Prostate gland (tissue), 2 donors: ENCODE results near the gene FBRSL1. TPM values are rescaled to one million over a fixed set of nuclear protein-coding genes. Genes with fewer than 3 reads are reported as not detected.

ENCODE experiments used
- DNase-seq: peaks from one replicate; pipeline ENCODE4 v3.0.0-alpha.2; 2019; ENCODE audit warnings: low spot score
- H3K27ac ChIP-seq, 2 donors: fragments of 200-600 bp; sonication (generic); 2 replicates each; pipeline ENCODE4 v1.5.1; 2017 to 2019
- H3K27me3 ChIP-seq: fragments of 200-600 bp; sonication (generic); replicated peaks from 2 replicates; pipeline ENCODE4 v1.5.1; 2019; ENCODE audit not compliant: insufficient read depth
- H3K36me3 ChIP-seq, 2 donors: fragments of 200-600 bp; sonication (generic); 1 replicate in 1 of 2; 2 replicates in 1 of 2; pipeline versions ENCODE4 v1.5.1 to v1.8.1; 2017 to 2019
- H3K4me1 ChIP-seq: fragments of 200-600 bp; sonication (generic); replicated peaks from 2 replicates; pipeline ENCODE4 v1.5.1; 2019
- H3K4me3 ChIP-seq, 2 donors: fragments of 200-600 bp; sonication (generic); 2 replicates each; pipeline ENCODE4 v1.5.1; 2017 to 2019
- H3K9me3 ChIP-seq: fragments of 200-600 bp; sonication (generic); 2 replicates; pipeline ENCODE4 v1.5.1; 2017
- POLR2A ChIP-seq: fragments of 450-650 bp; IDR thresholded peaks from one replicate; pipeline ENCODE4 v1.6.1; 2016; ENCODE audit warnings: antibody characterized with exemption, mild to moderate bottlenecking
- POLR2AphosphoS5 ChIP-seq: sonication (generic); formaldehyde crosslinking; IDR thresholded peaks from one replicate; pipeline ENCODE4 v1.6.1; 2017; ENCODE audit warnings: antibody characterized with exemption
- WGBS: methylation state at CpG from one replicate; pipeline ENCODE4 v1.1.5; 2018; 5-methylcytosine and 5-hydroxymethylcytosine counted together
- intact Hi-C: fragments of 100-400 bp; cut with DNase I; formaldehyde crosslinking; loops from one replicate; pipeline ENCODE4 v1.14.2; 2022
- total RNA-seq, 2 donors: library from RNA; depleted of rRNA; stranded (reverse); fragments of >200 nt; gene quantifications; one replicate each; pipeline ENCODE4 v1.1.0, GENCODE V29; 2016
- TF ChIP-seq, protein P1 (sequence below), 4 experiments: fragments of 200-600 bp in 2 of 4; fragments of 450-650 bp in 2 of 4; sonication (generic) in 2 of 4; IDR thresholded peaks; 1 replicate in 3 of 4; 2 replicates in 1 of 4; pipeline ENCODE4 v1.5.1; 2016 to 2019; ENCODE audit warnings: antibody characterized with exemption in 4 of 4, mild to moderate bottlenecking in 2 of 4, moderate library complexity in 2 of 4

Gene FBRSL1
- total RNA-seq, 2 donors from 2014 or later = 34.2 to 69.2 TPM

DNA sequence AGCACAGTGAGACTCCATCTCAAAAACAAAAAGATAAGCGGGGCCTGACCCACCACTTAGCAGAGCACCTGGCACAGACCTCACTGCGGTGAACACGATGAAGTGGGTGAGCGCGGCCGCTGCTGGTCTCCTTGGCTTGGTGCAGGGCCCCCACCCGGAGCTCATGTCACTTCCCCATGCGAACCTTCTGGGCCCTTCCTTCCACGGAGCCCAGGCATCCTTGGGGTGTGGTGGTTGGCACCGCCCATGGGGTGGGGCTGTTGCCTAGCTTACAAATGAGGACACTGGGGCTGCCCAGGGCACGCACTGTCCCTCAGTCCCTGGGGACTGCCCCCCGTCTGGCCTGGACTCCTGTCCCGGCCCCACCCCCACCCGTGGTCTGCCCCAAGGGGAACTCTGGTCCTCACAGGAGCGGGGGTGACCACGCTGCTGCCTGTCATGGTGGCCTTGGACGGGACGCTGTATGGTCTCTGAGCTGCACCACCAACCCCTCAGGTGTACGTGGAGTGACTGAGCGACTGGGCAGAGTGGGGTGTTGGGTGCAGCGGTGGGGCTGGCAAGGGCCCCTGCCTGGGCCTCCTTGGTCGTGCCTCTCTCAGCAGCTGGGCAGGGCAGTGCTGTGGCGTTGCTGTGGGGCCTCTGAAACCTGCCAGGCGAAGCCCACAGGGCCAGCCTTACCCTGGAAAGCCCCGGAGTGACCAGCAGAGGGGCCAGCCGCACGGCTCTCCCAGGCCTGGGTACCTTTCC lies 15.3 kb downstream of the FBRSL1 start:
- H3K4me3 ChIP-seq = no peak overlapping the region
- 78% methylated on average over 25 of the region's 27 CpGs for WGBS
- peak overlapping the region in 1 of 2 donors; percentile 42 for H3K27ac ChIP-seq
- peaks cover 34% of the 10 kb centered on the region for H3K4me1 ChIP-seq
- DNase-seq = no peak
- no peaks in the 10 kb centered on the region for H3K9me3 ChIP-seq
- TF ChIP-seq, protein P1, sequence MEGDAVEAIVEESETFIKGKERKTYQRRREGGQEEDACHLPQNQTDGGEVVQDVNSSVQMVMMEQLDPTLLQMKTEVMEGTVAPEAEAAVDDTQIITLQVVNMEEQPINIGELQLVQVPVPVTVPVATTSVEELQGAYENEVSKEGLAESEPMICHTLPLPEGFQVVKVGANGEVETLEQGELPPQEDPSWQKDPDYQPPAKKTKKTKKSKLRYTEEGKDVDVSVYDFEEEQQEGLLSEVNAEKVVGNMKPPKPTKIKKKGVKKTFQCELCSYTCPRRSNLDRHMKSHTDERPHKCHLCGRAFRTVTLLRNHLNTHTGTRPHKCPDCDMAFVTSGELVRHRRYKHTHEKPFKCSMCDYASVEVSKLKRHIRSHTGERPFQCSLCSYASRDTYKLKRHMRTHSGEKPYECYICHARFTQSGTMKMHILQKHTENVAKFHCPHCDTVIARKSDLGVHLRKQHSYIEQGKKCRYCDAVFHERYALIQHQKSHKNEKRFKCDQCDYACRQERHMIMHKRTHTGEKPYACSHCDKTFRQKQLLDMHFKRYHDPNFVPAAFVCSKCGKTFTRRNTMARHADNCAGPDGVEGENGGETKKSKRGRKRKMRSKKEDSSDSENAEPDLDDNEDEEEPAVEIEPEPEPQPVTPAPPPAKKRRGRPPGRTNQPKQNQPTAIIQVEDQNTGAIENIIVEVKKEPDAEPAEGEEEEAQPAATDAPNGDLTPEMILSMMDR (IDR thresholded peaks at IDR 0.05) = no peak
- TF ChIP-seq POLR2A (no peak), POLR2AphosphoS5 (no peak)
- intact Hi-C loops = no loop called here
- H3K36me3 ChIP-seq = no peaks in the 10 kb centered on the region
- no peaks in the 10 kb centered on the region for H3K27me3 ChIP-seq

DNA sequence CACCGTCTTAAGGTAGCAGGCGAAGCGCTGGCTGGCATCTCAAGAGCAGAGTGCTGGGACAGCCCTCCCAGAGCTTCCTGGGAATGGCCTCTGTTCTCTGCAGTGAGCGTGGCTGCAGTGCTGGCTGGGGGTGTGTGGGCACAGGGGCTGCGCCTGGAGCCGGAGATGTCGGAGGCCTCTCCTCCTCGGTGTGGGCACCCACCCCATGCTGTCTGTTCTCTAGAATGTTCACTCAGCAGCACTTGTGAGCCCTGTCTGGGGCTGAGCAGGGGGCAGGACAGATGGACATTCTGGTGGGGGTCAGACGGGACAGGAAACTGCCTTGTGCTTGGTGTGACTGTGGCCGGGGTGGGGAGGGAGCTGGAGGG lies 15.9 kb downstream of the FBRSL1 start:
- H3K36me3 ChIP-seq = no peaks in the 10 kb centered on the region
- no peak for TF ChIP-seq POLR2AphosphoS5
- TF ChIP-seq, protein P1 (IDR thresholded peaks at IDR 0.05) = no peak
- no peak for TF ChIP-seq POLR2A
- no peak for DNase-seq
- no peak overlapping the region for H3K4me3 ChIP-seq
- WGBS = 49% methylated on average over 10 of the region's 10 CpGs
- no peaks in the 10 kb centered on the region for H3K9me3 ChIP-seq
- H3K27me3 ChIP-seq = no peaks in the 10 kb centered on the region
- H3K27ac ChIP-seq = peak overlapping the region in 1 of 2 donors; percentile 42
- H3K4me1 ChIP-seq = peaks cover 34% of the 10 kb centered on the region
- intact Hi-C loops = no loop called here

DNA sequence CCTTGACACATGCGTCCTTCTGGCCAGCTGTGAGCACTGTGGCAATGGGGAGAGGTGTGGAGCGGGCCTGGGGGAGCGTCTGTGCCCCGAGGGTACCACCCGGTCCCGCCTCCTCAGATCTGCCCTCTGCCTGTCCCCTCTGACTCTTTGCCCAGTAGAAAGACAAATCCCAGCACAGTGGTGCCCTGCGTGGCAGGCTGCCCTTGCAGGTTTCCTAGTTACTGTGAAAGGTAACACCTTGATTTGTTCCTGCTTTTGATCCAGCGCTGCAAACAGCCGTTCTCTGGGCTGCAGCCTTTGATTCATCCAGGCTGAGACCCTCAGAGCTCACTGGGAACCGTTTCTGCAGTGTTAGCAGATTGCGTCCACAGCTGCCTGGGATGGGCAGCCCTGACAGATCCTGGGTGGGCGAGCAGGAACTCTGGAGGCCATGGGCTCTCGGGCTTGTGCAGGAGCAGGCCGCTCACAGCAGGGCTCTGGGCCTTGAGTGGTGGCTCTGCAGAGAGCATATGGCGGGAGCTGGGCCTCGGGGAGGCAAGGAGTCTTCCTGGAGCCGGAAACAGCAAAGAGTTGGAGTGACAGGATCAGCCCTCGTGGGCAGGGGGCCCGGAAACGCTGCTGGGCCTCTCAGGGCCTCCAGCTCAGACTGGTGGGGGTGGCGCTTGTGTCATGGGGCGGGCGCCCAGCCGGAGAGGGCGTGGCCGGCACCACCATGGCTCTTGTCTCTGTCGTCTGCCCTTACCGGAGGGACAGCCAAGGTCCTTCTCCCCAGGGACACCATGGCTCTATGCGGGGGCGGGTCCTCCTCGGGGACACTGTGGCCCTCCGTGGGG lies 16.6 kb downstream of the FBRSL1 start:
- H3K36me3 ChIP-seq = no peaks in the 10 kb centered on the region
- no peaks in the 10 kb centered on the region for H3K9me3 ChIP-seq
- peaks cover 34% of the 10 kb centered on the region for H3K4me1 ChIP-seq
- H3K27ac ChIP-seq = peak overlapping the region; percentile 36 to 42
- H3K4me3 ChIP-seq = peak overlapping the region in 1 of 2 donors; percentile 2
- TF ChIP-seq, protein P1 (IDR thresholded peaks at IDR 0.05) = no peak
- TF ChIP-seq POLR2AphosphoS5 = peak; percentile 71
- no peaks in the 10 kb centered on the region for H3K27me3 ChIP-seq
- intact Hi-C loops = no loop called here
- 10% methylated on average over 32 of the region's 32 CpGs for WGBS
- peak; percentile 74 for DNase-seq

DNA sequence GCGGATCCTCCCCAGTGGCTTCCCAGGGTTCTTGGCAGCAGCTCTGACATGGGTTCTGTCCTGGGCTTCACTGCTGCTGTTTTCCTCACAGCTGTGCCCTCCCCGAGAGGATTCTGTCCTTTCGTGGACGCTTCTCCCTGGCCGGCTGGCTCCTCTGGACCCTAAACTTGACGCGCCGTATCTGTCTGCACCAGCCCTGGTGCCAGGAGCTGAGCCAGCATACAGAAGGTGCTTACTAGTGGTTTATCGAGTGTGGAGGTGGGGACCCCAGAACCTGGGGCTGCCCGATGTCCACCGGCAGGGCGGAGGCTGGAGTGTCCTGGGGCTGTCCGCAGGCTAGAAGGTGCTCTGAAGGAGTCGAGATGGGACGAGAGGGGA lies 17.2 kb downstream of the FBRSL1 start:
- 50% methylated on average over 15 of the region's 15 CpGs for WGBS
- Histone ChIP-seq H3K36me3 (no peaks in the 10 kb centered on the region), H3K4me1 (peaks cover 34% of the 10 kb centered on the region), H3K27ac (peak overlapping the region; percentile 36 to 42), H3K27me3 (no peaks in the 10 kb centered on the region), H3K4me3 (peak overlapping the region in 1 of 2 donors; percentile 2), H3K9me3 (no peaks in the 10 kb centered on the region)
- no peak for DNase-seq
- TF ChIP-seq, protein P1 (IDR thresholded peaks at IDR 0.05) = no peak
- TF ChIP-seq POLR2AphosphoS5 (no peak), POLR2A (no peak)
- intact Hi-C loops = no loop called here
